GM12874 (cell line): Measurements from ENCODE around the gene AADACL4.

ENCODE experiments used
- CTCF ChIP-seq: IDR thresholded peaks from 2 replicates; pipeline ENCODE4 v1.5.1; 2011; ENCODE audit warnings: low read depth, mild to moderate bottlenecking, control low read depth, low read length, moderate library complexity; ENCODE audit not compliant: insufficient read depth

AADACL4 gene

GRCh38 chr1:12674358-12674757, 30.5 kb downstream of the AADACL4 start:
- no peak for TF ChIP-seq CTCF

GRCh38 chr1:12677565-12677964, 33.7 kb downstream of the AADACL4 start:
- TF ChIP-seq CTCF = no peak

GRCh38 chr1:12678350-12678749, 34.5 kb downstream of the AADACL4 start:
- TF ChIP-seq CTCF = no peak

- TF ChIP-seq CTCF = no peak
These were observed 34.9 kb downstream of the AADACL4 start for GRCh38 chr1:12678820-12679219.

GRCh38 chr1:12690156-12690555, 46.3 kb downstream of the AADACL4 start:
- no peak for TF ChIP-seq CTCF

GRCh38 chr1:12692967-12693782, 49.3 kb downstream of the AADACL4 start:
- TF ChIP-seq CTCF = no peak

GRCh38 chr1:12696658-12697057, 52.8 kb downstream of the AADACL4 start:
- no peak for TF ChIP-seq CTCF
